Measurements from ENCODE around the gene HIPK3.
A peak's percentile ranks its signal among the peaks of the same experiment; 100 is the strongest.
"Not testable (repeated sequence)": the region's sequence is repeated elsewhere in the genome, so short reads cannot be mapped to it uniquely, and the experiment has no call there.

HIPK3 gene

DNA sequence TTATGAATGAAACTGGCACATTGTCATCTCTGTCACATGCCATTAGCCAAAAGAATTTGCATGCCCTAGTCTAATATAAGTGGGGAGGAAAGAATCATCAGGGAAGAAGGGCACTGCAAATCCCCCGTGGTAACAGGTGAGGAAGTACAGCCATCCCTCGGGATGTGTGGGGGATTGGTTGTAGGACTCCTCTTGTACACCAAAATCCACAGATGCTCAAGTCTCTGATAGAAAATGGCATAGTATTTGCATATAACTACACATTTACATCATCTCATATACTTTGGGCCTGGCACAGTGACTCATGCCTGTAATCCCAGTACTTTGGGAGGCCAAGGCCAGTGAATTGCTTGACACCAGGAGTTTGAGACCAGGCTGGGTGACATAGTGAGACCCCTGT, 109.7 kb downstream of the HIPK3 start:
- DNase-seq = no peak

DNA sequence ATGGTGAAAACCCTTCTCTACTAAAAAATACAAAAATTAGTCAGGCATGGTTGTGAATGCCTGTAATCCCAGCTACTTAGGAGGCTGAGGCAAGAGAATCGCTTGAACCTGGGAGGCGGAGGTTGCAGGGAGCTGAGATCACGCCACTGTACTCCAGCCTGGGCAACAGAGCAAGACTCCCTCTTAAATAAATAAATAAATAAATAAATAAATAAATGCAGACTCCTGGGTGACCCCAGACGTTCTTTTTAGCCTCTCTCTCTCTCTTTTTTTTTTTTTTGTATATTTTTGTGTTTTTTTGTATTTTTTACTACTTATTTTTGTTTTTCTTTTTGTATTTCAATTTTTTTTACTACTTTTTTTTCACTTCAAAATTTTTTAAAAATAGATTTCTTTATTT, 111.3 kb downstream of the HIPK3 start:
- not testable (repeated sequence) for DNase-seq

DNA sequence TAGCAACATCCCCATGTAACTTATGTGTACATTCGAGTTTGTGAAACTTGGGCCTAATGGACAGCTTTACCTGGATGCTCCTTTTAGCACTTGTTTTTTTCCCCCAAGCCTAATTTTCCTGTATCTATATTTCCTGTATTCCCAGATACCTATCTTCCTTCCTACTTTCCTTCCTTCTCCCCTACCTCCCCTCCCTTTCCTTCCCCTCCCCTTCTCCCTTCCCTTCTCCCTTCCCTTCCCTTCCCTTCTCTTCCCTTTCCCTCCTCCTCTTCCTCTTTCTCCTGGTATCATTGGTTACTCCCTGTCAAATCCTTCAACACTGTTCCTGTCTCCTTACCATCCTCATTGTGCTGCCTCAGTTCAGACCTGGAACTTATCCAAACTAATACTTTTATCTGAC, 111.8 kb downstream of the HIPK3 start:
- no peak for DNase-seq

DNA sequence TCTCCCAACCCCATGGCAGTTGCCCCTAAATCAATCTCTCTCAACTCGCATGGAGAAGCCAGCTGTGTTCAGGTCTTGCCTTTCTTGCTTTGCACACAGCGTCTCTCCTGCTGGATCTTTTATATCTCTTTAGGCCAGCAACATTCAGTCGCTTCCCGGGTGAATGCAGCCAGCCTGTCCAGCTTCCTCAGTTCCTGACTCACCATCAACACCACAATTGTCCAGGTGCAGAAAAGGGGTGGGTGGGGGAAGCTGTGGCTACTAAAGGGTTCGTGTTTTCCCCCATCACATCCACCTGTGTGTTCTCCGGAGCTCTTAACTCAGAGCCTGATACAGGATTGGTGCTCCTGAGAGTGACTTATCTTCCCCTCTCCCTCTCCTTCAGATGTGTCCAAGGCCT, 116.5 kb downstream of the HIPK3 start:
- no peak for DNase-seq

DNA sequence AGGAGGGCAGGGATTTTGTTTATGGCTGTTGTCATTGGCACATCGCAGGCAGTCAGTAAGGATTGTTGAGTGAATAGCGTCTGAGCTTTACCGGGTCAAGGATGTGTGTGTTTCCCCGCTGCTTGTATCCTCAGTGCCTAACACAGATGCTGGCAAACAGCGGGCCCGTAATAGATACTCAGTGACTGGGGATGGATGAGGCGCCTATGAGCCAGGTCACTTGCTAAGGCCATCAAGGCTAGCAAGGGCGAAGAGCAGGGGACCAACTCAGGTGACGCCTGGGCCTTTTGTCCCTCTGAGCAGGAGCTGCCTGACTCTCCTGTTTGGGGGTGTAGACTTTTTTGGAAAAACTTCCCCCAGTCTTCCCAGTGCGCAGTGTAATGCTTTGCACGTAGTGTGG, 118.1 kb downstream of the HIPK3 start:
- DNase-seq = no peak

DNA sequence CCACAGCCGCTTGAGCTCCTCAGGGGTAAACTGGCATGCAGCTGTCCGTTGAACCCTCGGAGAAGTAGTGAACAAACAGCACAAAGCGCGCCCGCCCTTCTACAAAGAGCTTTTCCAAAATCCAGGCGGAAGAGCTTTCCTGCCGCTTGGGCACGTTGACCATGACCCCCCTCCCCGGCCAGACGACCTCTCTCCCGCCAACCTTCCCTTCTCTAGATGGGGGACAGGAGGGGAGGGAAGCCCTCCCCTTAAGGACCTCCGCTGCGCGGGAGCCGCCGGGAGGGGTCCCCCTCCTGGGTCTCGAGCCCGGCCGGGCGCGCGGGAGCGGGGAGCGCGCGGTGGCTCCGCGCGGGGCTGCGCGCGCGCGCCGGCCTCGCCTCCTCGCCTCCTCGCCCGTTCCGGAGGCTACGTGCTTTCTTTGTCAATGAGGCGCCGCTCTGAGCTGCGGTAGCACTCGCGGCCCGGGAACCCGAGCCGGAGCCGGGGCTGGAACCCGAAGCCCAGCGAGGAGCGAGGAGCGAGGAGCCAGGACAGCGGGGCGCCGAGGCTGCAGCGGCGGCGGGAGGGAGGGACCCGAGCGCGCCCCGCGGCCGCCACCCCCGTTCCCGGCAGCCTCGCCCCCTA, 118.6 kb downstream of the HIPK3 start, which contains the start of gene KIAA1549L:
TSS of gene KIAA1549L (plus strand) at position 421 of the 624 bp plus-strand sequence.
- peak; percentile 37 for DNase-seq

DNA sequence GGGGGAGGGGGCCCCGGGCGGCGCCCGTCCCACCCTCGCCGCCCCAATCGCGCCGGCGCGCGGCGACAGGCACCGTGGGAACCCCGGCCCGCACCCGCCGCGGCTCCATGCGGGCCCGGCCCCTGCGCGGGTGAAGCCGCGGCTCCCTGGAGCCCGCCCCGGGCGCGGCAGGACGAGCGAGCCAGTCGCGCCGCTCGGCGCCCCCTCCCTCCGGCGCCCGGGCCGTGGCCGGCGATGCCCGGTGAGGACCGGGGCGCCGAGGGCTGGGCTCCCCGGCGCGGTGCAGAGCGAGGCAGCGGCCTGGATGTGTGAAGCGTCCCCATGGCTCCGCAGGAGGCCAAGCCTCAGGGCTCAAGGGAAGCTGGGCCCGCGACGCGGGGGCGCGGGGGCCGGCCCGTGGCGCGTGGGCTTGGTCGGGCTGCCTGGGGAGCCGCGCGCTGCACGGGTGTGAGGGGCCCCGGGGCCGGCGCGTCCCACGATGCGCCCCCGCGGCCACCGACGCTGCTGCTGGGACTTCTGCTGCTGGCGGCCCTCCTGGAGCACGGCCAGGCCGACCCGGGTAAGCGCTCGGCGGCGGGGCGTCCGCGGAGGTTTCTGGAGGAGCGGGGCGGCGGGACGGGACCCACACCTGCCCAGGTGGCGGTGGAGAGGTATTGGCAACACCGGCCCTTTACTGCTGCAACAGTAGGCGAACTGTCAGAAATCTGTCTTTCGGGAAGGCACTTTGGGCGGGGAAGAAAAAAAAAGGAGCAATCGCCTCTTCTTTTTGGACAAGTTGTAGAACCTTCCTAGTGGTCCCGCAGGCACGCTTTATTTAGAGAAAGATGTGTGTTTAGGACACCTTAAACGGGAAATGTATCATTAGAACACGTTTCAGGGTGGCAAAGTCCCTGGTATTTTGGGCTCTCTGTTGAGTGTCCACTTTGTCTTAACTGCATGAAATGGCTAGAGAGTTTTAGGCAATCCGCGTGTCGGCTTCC, 119.4 kb downstream of the HIPK3 start:
- no peak for DNase-seq

DNA sequence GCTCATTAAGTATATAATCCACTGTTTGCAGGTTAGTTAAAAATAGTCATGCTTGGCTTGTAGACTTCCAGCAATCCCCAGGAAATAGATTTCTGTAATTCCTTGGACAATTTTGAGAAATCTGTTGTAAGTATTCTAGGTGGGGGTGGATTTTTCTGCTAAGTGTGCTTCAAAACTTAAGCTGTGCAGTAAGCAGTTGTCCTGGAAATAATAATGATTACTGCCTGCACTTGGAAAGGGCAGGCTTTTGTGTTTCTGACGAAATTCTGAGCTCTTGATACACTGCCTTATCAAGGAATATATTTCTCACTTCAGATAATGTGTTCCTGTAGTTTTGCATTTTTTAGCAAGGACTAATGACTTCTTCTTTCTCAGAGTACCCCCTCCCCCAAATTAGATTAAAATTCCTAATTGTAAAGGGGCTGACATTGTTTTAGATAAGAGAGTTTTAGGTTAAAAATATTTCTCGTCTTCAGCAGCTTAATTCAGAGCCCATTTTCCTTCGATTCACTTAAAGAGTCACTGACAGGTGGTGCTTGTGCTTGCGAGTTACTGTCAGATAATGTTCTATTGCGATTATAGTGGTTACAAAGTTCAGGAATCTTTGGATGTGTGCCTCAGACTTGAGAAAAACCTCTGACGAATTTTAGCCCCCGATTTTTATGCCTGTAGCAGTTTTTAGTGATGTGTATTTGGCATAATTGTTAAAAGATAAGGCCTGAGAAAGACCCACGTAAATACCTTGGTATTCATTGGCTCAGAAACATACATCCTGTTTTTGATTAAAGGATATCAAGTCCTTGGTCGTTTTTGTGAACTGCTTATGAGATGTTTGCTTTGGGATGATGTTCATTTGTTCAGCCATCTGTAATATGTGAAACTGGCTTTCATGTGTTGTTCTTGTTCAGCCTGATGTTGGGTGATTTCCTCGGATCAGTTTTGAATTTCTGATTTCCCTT, 120.5 kb downstream of the HIPK3 start:
- no peak for DNase-seq

DNA sequence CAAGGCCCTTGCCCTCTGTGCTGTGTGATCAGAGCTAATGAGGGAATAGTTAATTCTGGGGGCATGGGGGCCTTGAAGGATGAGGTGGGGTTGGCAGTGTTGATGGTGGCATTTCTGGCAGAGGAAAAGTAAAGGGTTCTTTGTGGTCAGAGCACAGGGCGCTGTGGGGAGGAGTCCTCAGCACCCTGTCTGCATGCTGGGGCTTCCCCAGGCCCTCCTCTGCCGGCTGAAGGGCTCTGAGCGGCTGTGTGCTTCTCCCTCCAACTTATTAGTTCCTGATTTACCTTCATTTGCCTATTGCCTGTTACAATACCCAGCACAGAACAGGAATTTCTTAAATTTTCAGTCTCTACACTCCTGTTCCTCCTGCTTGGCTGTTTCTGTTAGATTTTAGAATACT, 122.8 kb downstream of the HIPK3 start:
- DNase-seq = no peak

DNA sequence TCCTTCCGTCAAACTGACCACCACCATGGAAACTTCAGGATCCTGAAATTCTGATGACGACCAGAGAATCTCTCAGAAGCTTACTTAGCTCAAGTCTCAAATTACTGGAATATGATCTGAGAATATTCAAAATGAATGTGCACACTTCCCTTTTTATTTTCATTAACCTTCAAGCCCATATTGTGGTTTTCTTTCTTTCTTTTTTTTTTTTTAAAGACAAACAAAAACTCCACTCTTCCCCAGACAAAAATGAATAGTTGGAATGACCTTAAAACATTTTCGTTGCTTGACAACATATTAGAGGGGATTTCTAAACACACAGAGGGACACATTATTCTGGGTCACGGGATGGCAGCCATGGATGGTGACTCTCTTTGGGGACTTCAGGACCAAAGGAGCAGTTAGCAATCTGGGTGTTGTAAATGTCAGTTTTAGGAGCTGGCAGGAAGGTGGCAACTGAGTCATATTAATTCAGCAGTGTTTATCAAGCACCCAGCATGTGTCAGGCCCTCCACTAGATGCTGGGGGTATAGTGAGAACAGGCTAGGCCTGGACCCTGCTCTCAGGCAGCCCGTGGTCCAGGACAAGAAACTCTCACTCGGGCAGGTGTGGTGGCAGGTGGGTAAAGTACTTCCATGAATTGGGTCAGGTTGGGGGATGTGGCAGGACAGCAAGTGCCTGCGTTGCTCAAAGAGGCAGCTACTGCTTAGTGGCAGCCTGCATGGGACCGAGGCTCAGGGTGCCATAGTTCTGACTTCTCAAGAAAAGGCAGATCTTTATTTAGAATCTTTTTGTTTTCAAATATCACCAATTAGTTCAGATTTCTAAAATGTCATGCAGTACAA, 126.1 kb downstream of the HIPK3 start:
- DNase-seq = no peak

DNA sequence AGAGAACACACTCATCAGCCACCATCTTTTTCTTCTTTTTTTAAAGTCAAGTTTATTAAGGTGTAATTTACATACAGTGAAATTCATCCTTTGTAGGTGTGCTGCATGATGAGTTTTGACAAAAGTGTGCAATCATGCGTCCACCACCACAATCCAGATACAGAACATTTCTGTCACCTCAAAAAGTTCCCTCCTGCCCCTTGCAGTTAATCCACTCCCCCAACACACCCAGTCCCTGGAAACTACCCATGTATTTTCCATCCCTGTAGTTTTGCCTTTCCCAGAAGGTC, 126.7 kb downstream of the HIPK3 start:
- no peak for DNase-seq

DNA sequence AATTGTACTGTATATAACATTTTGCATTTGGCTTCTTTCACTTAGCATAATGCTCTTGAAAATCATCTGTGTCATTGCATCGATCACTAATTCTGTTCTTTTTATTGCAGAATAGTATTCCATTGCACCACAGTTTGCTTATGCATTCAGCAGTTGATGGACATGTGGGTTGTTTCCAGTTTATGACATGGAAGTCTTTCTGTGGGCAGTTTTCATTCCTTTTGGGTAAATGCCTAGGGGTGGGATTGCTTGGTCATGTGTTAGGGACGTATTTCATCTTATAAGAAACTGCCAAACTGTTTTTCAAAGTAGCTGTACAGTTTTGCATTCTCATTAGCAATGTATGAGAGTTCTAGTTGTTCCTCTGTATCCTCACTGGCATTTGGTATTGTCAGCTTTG, 127.0 kb downstream of the HIPK3 start:
- no peak for DNase-seq

DNA sequence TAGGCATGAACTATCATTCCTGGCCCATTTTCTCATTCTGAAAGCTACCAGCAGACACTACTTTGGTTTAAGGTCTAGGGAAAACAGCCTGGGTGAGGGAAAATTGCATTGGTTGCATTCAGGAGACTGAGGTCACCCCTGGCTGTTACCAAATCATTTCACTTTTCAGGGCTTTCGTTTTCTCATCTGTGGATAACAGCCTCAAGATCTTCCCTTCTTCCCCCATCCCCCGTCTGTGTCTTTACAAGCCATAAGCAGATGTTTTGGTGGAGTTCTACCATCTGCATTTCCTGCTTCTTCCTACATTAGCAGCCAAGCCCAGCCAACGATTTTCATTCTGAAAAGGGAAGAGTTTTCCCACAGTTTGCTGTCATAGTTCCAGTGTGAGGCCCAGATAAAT, 130.4 kb downstream of the HIPK3 start:
- no peak for DNase-seq

DNA sequence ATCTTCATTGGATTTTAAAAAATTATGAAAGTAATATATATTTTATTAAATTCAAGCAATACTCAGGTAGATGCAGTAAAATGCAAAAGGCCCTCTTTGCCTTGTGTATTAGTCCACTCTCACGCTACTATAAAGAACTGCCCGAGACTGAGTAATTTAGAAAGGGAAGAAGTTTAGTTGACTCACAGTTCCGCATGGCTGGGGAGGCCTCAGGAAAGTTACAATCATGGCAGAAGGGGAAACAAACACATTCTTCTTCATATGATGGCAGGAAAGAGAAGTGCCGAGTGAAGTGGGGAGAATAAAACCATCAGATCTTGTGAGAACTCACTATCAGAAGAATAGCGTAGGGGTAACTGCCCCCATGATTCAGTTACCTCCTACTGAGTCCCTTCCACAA, 130.8 kb downstream of the HIPK3 start:
- no peak for DNase-seq

DNA sequence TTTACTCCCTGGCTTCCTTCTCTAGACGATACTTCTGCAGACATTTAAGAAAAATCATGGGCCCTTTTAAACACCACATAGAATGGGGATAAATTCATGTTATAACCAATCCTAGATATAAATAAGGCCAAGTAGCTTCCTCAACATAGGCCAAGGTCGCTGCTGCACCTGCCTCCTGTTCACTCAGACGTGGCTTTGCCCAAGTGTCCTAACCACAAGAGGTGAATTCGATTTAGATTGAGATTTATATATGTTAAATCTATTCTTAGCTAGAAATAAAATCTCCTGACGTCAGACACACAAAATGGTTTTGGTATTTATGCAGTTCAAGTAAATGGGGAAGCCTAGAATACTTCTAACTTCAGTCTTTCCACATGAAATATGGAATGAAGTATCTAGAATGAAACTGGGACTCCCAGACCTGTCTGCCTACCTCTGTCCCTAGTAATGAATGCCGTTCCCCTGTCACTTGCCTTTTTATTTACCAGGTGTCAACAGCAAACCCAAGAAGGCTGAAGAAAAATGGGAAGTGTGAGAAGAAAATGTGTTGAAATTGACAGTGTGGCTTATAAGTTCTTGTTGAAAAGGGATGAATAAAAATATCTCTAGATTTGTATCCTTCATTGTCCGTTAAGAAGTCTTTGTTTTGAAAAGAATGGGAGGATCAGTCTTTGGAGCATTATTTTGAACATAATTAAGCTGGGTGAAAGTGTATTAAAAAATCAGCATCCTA, 131.8 kb downstream of the HIPK3 start:
- DNase-seq = no peak

DNA sequence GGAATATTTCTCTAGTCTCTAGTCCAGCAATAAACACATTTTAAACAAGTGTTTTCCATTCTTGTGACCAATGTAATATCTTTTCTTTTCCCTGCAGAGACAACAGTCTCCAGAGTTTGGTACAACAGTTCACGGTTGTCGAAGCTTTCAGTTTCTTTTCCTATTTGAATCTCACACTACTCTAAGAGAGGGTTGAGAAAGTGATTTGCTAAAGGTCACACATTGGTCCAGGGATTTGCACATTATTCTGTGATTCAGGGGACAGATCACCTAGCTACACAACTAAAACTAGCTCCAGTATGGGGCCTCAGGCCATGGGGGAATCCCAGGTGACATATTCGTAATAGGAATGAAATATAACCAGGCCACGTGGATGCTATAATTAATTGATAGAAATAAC, 132.5 kb downstream of the HIPK3 start:
- no peak for DNase-seq

DNA sequence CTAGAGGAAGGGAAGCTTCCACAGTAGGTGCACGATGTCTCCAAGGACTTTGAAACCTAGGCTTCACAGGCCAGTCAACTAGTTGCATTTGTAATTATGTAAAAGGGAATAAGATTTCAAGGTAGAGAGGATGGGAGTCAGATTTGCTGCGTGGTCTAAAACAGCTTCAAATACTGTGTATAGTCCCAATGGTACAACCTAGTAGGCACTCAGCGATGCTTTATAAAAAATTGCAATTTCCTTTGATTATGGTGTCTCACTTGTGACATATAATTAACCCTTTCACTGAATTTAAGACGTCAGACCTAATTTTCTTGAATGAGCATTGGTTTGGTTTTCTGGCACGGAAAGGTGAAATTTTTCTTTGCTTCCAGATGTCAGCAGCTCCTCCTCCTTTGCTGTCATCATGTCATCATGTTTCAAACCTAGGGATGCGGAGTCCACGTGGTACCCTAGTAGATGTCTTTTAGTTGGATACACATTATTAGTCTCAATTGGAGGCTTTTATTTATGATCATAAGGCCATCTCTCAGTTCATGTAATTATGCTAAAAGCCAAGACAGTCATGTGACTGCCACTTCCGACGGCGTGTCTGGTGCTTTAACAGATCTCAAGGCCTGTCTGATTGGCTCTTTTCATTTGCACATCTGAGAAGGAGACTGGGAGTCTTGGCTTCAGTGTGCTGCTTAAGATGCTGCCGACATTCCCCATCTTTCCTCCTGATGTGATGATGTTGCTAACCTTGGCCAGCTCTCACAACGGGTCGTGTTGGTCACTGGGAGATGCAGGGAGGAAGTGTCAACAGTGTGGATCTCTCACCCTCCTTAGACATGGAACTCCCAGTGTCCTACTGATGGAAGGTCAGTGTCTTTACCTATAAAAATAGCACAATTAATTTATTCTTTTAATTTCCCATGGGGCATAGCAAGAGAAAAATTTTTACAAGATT, 134.0 kb downstream of the HIPK3 start:
- no peak for DNase-seq

DNA sequence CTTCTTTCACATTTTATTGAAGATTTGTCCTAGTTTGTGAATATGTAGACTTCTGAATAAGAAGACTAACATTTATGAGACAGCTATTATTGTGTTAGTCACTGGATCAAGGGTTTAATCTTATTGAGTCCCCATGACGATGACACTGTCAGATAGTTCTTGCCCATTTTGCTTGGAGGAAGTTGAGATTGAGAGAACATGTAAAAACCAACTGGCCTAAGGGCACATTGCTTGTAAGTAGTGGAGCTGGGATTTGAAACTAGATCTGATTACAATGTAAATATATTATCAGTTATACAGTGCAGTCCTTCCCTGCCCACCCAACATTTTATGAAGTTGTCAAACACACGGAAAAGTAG, 134.7 kb downstream of the HIPK3 start:
- DNase-seq = no peak

DNA sequence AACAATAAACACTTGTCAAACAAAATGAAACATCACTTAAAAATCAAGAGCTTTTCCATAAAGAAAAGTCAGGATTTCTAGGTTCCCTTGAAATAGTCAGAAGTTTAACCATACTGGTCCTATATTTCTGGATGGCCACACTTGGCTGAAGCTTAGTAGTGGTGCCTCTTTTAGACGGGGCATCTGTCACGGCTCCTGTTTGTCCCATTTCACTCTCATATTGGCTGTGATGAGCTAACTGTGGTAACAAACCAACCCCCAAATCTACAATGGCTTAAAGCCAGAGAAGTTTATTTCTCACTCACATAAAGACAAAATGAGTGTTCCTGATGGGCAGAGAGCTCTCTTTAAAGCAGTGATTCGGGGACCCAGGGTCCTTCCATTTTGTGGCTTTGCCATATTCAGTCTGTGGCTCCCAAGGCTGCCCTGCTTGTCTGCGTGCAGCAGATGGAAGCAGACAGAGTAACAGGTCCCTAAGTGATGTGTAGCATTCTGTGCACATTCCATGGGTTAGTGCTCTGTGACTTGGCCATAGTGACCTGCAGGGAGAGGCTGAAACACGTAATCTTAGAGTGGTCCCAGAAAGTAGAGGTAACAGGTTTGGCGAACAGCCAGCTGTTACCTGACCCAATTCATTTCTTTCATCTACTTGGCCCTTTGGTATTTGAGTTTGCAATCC, 137.4 kb downstream of the HIPK3 start:
- no peak for DNase-seq

DNA sequence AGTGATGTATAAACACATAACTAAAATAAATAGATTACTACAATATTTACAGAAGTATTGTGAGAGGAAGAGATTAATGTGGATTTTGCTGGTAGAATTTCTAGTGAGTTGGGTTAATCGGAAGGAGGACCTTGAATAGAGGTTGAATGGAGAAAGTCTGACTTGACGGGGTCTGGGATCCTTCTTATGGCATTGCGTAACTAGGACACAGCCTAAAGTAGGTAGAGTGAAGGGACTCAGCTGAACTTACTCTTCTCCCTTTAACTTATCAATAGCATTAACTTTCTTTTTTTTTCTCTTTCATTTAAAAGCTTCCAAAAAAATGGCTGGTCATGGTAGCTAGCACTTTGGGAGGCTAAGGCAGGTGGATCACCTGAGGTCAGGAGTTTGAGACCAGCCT, 139.2 kb downstream of the HIPK3 start:
- no peak for DNase-seq

All from NCI-H748 treated with DMSO at 0.1 percent for 48 hours (cell line).